Mammary epithelial cell (primary cell): Measurements from ENCODE around the gene SLC8A2.

Experiments used
- EZH2 ChIP-seq: IDR thresholded peaks from 2 replicates; pipeline ENCODE4 v1.6.1; 2012; ENCODE audit warnings: low read length, inconsistent platforms, borderline replicate concordance
- TF ChIP-seq, protein P1 (sequence below), 2 donors: IDR thresholded peaks in 1 of 2; conservative IDR thresholded peaks in 1 of 2; 2 replicates each; pipeline ENCODE4 v1.5.1; 2011 to 2012; ENCODE audit warnings: inconsistent platforms in 2 of 2, low read length in 2 of 2, mild to moderate bottlenecking in 2 of 2, control low read depth in 1 of 2, low read depth in 1 of 2; ENCODE audit not compliant: insufficient read depth in 1 of 2; ENCODE audit errors: extremely low read depth in 1 of 2

DNA sequence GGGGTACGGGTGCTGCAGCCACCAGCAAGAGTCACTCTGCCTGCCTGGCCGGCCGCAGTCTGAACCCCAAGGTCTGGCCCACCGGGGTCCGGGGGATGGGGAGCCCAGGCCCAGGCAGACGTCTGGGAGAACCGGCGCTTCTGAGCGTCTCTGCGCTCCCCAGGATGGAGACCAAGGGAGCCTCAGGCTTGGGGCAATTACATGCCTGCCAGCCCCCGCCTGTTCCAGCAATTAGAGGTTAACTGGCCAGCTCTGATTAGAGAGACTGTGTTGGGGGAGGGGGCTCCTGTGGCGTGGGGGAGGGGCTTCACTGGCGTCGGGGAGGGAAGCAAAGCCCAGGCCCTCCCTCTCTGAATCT lies 64.3 kb downstream of the SLC8A2 start:
- TF ChIP-seq, protein P1, sequence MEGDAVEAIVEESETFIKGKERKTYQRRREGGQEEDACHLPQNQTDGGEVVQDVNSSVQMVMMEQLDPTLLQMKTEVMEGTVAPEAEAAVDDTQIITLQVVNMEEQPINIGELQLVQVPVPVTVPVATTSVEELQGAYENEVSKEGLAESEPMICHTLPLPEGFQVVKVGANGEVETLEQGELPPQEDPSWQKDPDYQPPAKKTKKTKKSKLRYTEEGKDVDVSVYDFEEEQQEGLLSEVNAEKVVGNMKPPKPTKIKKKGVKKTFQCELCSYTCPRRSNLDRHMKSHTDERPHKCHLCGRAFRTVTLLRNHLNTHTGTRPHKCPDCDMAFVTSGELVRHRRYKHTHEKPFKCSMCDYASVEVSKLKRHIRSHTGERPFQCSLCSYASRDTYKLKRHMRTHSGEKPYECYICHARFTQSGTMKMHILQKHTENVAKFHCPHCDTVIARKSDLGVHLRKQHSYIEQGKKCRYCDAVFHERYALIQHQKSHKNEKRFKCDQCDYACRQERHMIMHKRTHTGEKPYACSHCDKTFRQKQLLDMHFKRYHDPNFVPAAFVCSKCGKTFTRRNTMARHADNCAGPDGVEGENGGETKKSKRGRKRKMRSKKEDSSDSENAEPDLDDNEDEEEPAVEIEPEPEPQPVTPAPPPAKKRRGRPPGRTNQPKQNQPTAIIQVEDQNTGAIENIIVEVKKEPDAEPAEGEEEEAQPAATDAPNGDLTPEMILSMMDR (conservative IDR thresholded peaks at IDR 0.05 in 1 of 2, IDR thresholded peaks at IDR 0.05 in 1 of 2; ENCODE audit: extremely low read depth in 1 of 2, insufficient read depth in 1 of 2, low read depth in 1 of 2, low read length in 2 of 2): no peak
- TF ChIP-seq EZH2: no peak
